Measurements from ENCODE around the gene TSPAN9. TPM values are rescaled to one million over a fixed set of nuclear protein-coding genes. Genes with fewer than 3 reads are reported as not detected.

The TSPAN9 gene
- polyA plus RNA-seq, 1 of the 3 experiments (the other 2 are of a cell fraction), result 34.9 TPM

DNA sequence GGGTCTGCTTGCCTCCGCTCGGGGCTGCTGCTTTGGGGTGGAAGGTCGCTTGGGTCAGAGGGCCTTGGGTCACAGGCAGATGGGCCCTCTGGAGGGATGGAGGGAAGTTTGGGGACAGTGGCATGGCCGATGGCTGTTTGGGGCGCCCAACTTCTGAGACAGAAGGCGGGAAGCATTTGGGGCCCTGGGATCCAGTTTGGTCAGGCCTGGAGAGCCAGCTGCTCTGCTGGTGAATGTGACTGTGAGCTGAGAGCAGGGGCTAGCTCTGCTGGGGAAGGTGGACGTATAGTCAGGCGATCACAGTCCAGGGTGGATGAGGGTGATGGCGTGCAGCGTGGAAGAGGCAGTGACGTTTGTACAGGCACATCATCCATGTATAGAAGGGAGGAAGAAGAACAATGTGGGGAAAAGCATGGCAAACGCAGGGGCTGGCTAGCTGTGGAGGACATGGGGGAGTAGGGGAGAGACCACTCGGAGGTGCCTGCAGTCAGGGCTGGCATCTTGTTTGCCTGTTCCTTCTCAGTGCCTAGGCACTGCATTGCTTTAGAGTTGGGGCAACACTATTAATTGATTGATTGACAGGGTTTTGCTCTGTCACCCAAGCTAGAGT is 57.5 kb downstream of the TSPAN9 start:
- Histone ChIP-seq H3K36me3 (replicated peaks in 1 of 2; ENCODE audit: control insufficient read depth in 1 of 2, insufficient read depth in 2 of 2, low read length in 1 of 2) (no peaks in the 10 kb centered on the region), H3K4me1 (ENCODE audit: control insufficient read depth in 1 of 2, insufficient read depth in 2 of 2, low read depth in 1 of 2, low read length in 1 of 2) (peaks cover 13 to 27% of the 10 kb centered on the region in 2 experiments; a peak in 3 of 4 replicates), H3K4me3 (ENCODE audit: low read depth in 2 of 2, low read length in 1 of 2) (no peak overlapping the region), H3K9me3 (no peaks in the 10 kb centered on the region), H3K27ac (ENCODE audit: low read depth in 2 of 2, low read length in 1 of 2) (no peak overlapping the region), H3K27me3 (ENCODE audit: insufficient read depth) (no peaks in the 10 kb centered on the region), H3K4me2 (no peak overlapping the region), H3F3A (replicated peaks; ENCODE audit: insufficient read depth) (no peaks in the 10 kb centered on the region), H4K20me1 (ENCODE audit: insufficient read depth) (peaks cover 3% of the 10 kb centered on the region; the same call in 1 of the 2 replicates), H3K9ac (no peak overlapping the region), H3K9me2 (no peaks in the 10 kb centered on the region), H2AFZ (ENCODE audit: low read depth) (no peak overlapping the region), H3K79me2 (ENCODE audit: insufficient read depth) (no peaks in the 10 kb centered on the region)
- DNase-seq, result no peak
- ChIA-PET CTCF (interaction anchor here (0.6 to 16.7 kb wide), 44 partner anchors 7 to 643 kb away, joined by 3 to 368 read pairs (median 4); no protein-coding TSS in a partner anchor), POLR2A (interaction anchor here (1.0 kb wide), 1 partner anchor 140 kb away, joined by 3 read pairs; no protein-coding TSS in a partner anchor)
- 82% methylated on average over 12 of the region's 13 CpGs for WGBS (ENCODE audit: low lambda C conversion rate)
- TF ChIP-seq MXI1 (IDR thresholded peaks at IDR 0.05; ENCODE audit: low read depth, low read length) (no peak), EP300 (IDR thresholded peaks at IDR 0.05; ENCODE audit: borderline replicate concordance in 1 of 2, low read depth in 1 of 2, low read length in 1 of 2) (no peak)

DNA sequence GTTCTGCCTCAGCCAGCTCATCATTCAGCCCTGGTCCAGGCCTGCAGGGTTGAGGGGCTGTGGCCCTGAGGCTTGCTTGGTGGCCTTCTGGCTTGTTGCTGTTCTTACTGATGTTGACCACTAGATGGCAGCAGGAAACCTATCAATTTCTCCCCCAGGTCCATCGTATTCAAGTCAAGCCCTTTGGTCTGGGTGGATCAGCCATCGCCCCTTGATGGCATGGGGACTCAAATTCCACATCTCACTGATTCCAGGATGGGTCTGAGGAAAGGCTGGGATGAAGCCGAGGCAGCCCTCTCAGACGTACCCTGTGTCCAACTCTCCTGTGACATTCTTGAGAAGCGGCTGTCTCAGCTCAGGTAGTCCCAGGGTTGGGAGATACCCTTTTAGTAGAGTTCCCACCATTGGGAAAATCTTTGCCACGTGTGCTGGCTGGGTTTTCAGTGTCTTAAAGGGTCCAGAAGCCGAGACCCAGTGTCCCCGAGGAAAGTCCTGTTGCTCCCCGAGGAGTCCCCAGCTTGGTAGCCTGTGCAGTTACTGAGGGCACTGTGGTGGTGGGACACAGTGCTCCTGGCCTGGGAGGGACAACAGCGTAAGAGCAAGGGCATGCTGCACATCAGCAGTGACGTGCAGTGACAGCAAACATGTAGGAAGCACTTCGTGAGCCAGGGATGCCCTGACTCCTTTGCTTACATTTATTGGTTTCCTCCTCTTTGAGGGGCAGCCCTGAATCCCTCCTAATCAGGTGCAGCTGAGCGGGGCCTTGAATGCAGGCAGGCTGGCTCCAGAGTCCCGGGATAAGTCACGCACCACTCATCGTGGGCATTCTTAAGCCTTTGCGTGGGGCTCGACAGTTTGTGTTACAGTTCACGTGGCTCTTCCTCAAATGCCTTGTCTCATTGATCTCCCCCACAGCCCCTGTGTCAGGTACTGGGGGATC is 58.6 kb downstream of the TSPAN9 start:
- POLR2A ChIA-PET, result interaction anchor here (1.0 kb wide), 1 partner anchor 139 kb away, joined by 3 read pairs; no protein-coding TSS in a partner anchor
- DNase-seq, result peak; percentile 90

More for the DNA sequence above, 58.6 kb downstream of the TSPAN9 start:
- peaks cover 3% of the 10 kb centered on the region; the same call in 1 of the 2 replicates for H4K20me1 ChIP-seq (ENCODE audit: insufficient read depth)
- no peak overlapping the region for H3K9ac ChIP-seq
- peaks cover 13 to 22% of the 10 kb centered on the region in 2 experiments; a peak in 3 of 4 replicates for H3K4me1 ChIP-seq (ENCODE audit: control insufficient read depth in 1 of 2, insufficient read depth in 2 of 2, low read depth in 1 of 2, low read length in 1 of 2)
- no peak overlapping the region for H3K4me2 ChIP-seq
- H3K36me3 ChIP-seq (replicated peaks in 1 of 2; ENCODE audit: control insufficient read depth in 1 of 2, insufficient read depth in 2 of 2, low read length in 1 of 2), result no peaks in the 10 kb centered on the region
- H3K9me2 ChIP-seq, result no peaks in the 10 kb centered on the region
- TF ChIP-seq EP300 (IDR thresholded peaks at IDR 0.05; ENCODE audit: borderline replicate concordance in 1 of 2, low read depth in 1 of 2, low read length in 1 of 2) (no peak), RAD21 (IDR thresholded peaks at IDR 0.05; ENCODE audit: low read length) (peak; percentile 96), CHD2 (IDR thresholded peaks at IDR 0.05; ENCODE audit: low read length, partially characterized antibody) (peak; percentile 19), RXRA (IDR thresholded peaks at IDR 0.05; ENCODE audit: borderline replicate concordance, low read depth) (no peak), YY1 (IDR thresholded peaks at IDR 0.05; ENCODE audit: low read depth) (no peak), SMC3 (IDR thresholded peaks at IDR 0.05; ENCODE audit: low read depth, low read length) (peak; percentile 95), RCOR1 (IDR thresholded peaks at IDR 0.05; ENCODE audit: low read length) (0 out of 2 replicates have a peak, but pooled peaks have one; percentile 33)
- TF ChIP-seq, protein P1, sequence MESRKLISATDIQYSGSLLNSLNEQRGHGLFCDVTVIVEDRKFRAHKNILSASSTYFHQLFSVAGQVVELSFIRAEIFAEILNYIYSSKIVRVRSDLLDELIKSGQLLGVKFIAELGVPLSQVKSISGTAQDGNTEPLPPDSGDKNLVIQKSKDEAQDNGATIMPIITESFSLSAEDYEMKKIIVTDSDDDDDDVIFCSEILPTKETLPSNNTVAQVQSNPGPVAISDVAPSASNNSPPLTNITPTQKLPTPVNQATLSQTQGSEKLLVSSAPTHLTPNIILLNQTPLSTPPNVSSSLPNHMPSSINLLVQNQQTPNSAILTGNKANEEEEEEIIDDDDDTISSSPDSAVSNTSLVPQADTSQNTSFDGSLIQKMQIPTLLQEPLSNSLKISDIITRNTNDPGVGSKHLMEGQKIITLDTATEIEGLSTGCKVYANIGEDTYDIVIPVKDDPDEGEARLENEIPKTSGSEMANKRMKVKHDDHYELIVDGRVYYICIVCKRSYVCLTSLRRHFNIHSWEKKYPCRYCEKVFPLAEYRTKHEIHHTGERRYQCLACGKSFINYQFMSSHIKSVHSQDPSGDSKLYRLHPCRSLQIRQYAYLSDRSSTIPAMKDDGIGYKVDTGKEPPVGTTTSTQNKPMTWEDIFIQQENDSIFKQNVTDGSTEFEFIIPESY (IDR thresholded peaks at IDR 0.05; ENCODE audit: borderline replicate concordance, low read depth), result no peak
- TF ChIP-seq, protein P2, sequence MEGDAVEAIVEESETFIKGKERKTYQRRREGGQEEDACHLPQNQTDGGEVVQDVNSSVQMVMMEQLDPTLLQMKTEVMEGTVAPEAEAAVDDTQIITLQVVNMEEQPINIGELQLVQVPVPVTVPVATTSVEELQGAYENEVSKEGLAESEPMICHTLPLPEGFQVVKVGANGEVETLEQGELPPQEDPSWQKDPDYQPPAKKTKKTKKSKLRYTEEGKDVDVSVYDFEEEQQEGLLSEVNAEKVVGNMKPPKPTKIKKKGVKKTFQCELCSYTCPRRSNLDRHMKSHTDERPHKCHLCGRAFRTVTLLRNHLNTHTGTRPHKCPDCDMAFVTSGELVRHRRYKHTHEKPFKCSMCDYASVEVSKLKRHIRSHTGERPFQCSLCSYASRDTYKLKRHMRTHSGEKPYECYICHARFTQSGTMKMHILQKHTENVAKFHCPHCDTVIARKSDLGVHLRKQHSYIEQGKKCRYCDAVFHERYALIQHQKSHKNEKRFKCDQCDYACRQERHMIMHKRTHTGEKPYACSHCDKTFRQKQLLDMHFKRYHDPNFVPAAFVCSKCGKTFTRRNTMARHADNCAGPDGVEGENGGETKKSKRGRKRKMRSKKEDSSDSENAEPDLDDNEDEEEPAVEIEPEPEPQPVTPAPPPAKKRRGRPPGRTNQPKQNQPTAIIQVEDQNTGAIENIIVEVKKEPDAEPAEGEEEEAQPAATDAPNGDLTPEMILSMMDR (IDR thresholded peaks at IDR 0.05), result peak; percentile 78
- H3K4me3 ChIP-seq (ENCODE audit: low read depth in 2 of 2, low read length in 1 of 2), result no peak overlapping the region; a peak in 1 of 4 replicates
- no peaks in the 10 kb centered on the region for H3K79me2 ChIP-seq (ENCODE audit: insufficient read depth)
- WGBS (ENCODE audit: low lambda C conversion rate), result 62% methylated on average over 14 of the region's 19 CpGs
- H3K27ac ChIP-seq (ENCODE audit: low read depth in 2 of 2, low read length in 1 of 2), result no peak overlapping the region
- no peaks in the 10 kb centered on the region for H3F3A ChIP-seq (replicated peaks; ENCODE audit: insufficient read depth)
- CTCF ChIA-PET, result interaction anchor here (0.6 to 16.7 kb wide), 56 partner anchors 8 to 669 kb away, joined by 3 to 368 read pairs (median 4); no protein-coding TSS in a partner anchor
- H3K27me3 ChIP-seq (ENCODE audit: insufficient read depth), result no peaks in the 10 kb centered on the region
- no peak overlapping the region for H2AFZ ChIP-seq (ENCODE audit: low read depth)
- H3K9me3 ChIP-seq, result no peaks in the 10 kb centered on the region

All from SK-N-SH (cell line).